Fibroblast of pulmonary artery (primary cell): ENCODE data around the gene AP1G2.
A peak's percentile ranks its signal among the peaks of the same experiment; 100 is the strongest.

Experiments
- DNase-seq: peaks from one replicate; pipeline ENCODE4 v3.0.0-alpha.2; 2010; ENCODE audit warnings: low read depth
- H3K4me3 ChIP-seq: replicated peaks from 2 replicates; pipeline ENCODE4 v1.5.1; 2011; ENCODE audit warnings: low read depth, mild to moderate bottlenecking, control low read depth, low read length, moderate library complexity
- TF ChIP-seq, protein P1 (sequence below): IDR thresholded peaks from 2 replicates; pipeline ENCODE4 v1.5.1; 2011; ENCODE audit warnings: mild to moderate bottlenecking, control low read depth, low read length, inconsistent platforms; ENCODE audit errors: missing control alignments

The AP1G2 gene

DNA sequence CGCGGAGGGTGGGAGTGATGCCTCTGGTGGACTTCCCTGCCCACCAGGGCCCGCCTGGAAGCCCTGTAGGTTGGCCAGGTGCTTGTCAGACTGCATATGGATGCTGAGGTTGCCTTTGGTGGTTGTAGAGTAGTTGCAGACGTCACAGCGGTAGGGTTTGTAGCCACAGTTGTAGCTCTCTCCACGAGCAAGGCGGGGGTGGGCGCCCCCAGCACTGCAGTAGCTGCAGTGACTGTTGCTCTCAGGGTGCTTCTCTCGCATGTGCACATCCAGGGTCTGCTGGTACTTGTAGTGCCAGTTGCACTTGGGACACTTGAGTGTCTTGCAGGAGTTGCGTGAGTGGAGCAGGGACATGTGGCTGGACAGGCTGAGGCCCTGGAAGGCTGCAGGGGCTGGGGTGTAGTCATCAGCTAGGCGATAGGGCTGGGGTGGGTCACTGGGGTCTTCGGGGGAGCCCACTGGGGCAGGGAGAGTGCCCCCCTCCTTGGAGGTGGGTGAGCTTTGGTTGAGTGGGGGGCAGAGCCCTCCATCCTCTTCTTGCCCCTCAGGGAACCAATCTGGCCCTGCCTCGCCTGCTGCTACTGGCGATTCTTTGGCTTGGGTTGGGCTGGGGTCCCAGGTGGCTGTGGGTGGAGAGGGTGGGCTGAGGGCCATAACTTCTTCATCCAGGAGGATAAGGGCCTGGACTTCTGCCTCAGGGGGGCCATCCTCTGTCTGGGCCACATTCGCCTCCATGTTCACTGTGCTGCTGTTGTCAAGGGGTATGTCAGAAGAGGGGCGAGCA, 33.7 kb downstream of the AP1G2 start:
- no peak overlapping the region for H3K4me3 ChIP-seq
- TF ChIP-seq, protein P1, sequence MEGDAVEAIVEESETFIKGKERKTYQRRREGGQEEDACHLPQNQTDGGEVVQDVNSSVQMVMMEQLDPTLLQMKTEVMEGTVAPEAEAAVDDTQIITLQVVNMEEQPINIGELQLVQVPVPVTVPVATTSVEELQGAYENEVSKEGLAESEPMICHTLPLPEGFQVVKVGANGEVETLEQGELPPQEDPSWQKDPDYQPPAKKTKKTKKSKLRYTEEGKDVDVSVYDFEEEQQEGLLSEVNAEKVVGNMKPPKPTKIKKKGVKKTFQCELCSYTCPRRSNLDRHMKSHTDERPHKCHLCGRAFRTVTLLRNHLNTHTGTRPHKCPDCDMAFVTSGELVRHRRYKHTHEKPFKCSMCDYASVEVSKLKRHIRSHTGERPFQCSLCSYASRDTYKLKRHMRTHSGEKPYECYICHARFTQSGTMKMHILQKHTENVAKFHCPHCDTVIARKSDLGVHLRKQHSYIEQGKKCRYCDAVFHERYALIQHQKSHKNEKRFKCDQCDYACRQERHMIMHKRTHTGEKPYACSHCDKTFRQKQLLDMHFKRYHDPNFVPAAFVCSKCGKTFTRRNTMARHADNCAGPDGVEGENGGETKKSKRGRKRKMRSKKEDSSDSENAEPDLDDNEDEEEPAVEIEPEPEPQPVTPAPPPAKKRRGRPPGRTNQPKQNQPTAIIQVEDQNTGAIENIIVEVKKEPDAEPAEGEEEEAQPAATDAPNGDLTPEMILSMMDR, result no peak
- no peak for DNase-seq

DNA sequence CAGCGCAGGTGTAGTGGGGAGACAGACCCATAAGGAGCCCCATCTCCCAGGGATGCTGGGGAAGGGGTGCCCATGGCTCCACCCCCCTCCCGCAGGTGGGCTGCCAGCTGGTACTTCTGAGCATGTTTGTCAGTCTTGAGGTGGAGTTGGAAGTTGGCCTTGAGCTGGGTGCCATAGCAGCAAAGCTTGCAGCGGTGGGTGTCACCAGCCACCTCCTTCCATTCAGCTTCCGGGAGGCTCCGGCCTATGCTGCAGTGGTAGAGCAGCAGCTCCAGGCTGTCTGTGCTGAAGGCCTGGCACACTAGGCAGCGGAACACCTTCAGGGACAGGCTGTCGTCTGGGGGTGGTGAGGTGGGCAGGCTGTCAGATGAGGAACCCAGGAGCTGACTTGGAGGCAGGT, 34.9 kb downstream of the AP1G2 start:
- no peak for DNase-seq
- TF ChIP-seq, protein P1, result no peak
- no peak overlapping the region for H3K4me3 ChIP-seq

DNA sequence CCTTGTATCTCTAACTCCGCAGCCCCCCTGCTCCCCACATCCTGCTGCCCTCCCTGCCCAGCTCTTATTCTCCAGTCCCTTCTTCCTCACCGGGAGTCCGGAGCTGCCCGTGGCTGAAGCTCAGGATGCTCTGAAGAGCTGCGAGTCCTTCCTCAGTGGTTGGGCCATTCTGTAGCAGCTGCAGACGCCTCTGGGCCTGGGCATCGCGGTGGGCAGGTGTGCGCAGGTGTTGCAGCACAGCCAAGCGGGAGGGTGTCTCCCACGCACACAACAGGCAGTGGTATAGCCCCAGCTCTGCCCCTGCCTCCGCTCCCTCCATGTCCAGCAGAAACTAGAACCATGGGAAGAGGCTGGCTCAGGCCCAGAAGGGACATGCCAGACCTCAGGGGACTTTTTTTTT, 36.2 kb downstream of the AP1G2 start:
- H3K4me3 ChIP-seq, result no peak overlapping the region
- TF ChIP-seq, protein P1, result no peak

DNA sequence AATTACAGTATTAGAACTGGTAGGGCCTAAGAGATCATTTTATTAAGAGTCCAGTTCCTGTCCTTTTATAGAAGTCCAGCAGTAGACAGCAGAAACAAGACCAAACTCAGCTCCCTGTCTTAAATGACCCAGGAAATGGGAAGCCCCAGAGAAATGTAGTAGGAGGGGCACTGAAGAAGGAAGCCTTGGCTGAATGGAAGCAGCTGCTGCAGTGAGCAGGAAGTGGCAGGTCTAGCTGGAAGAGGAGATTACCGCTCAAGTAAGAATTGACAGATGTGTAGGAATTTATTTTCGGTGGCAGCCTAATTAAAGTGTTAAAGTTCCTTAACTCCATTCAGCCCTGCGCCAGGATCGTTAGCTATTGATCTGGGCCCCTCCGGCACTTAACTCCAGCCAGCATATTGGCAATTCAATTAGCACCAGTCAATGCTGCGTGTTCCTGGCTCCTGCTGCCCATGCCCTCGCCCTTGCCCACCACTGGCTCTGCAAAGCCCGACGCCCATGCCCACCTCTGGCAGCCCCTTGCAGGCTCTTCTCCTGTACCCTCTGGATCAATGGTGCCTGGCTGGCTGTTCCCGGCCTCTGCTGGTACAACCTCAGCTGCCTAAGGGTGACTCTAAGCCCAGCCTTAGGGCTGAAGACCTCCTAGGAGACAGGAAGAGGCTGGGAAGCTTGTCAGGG, 37.1 kb downstream of the AP1G2 start:
- DNase-seq, result peak; percentile 17
- no peak overlapping the region for H3K4me3 ChIP-seq
- TF ChIP-seq, protein P1, result no peak

More for the DNA sequence above, 36.2 kb downstream of the AP1G2 start:
- no peak for DNase-seq

DNA sequence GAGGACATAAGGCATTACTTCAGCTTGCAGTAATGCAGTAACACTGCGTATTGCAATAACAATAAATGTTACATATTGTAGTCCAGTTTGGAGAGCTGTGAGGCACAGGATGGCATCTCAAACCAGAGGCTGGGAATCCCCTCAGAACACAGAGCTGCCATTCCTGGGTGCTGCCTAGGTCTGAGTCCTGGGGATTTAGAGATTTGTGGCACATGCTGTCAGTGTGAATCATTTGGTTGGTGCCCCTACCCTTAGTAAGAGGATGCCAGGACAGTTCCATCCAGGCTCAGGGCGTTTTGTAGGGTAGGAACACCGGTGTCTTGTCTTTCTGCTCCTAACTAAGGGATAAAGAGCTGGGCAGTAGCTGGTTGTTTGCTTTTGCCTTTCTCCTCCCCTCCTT, 38.6 kb downstream of the AP1G2 start:
- DNase-seq, result no peak
- TF ChIP-seq, protein P1, result no peak
- H3K4me3 ChIP-seq, result no peak overlapping the region

DNA sequence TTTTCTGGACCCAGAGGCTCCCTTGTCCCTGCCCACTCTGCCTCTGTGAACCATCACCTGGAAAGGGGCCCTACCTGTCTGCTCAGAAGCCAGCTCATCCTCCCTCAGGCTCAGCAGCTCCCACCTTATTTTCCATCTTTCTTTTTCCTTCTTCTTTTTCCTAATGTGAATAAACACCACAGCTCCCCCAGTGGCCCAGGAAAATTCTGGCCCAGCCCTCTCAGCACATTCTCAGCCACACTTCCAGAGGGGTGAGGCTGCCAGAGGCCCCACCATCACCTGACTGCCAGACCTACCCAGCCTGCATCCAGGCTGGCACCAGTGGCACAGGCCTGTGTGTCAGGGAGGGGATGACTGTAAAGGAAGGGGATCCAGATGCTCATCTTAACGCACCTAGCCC, 39.0 kb downstream of the AP1G2 start:
- no peak for DNase-seq
- H3K4me3 ChIP-seq, result no peak overlapping the region
- TF ChIP-seq, protein P1, result peak; percentile 25
